WERI-Rb-1 (cell line): Measurements from ENCODE around the gene ROBO1.

Source experiments
- DNase-seq: peaks from one replicate; pipeline ENCODE4 v3.0.0-alpha.2; 2020
- H3K27ac ChIP-seq: fragments of 250-450 bp; sonication (Bioruptor Pico); 2 replicates; pipeline ENCODE4 v1.5.1; 2020; ENCODE audit warnings: mild to moderate bottlenecking, moderate library complexity
- H3K27me3 ChIP-seq: fragments of 250-450 bp; sonication (Bioruptor Pico); 2 replicates; pipeline ENCODE4 v1.5.1; 2021; ENCODE audit warnings: mild to moderate bottlenecking, low read depth, moderate library complexity; ENCODE audit not compliant: insufficient read depth, severe bottlenecking
- H3K36me3 ChIP-seq: fragments of 250-450 bp; sonication (Bioruptor Pico); 2 replicates; pipeline ENCODE4 v1.5.1; 2020; ENCODE audit warnings: mild to moderate bottlenecking, moderate library complexity
- H3K4me3 ChIP-seq: 2 replicates; pipeline ENCODE4 v1.5.1; 2011; ENCODE audit warnings: low read depth, mild to moderate bottlenecking, control low read depth, low read length
- H3K9me3 ChIP-seq: fragments of 250-450 bp; sonication (Bioruptor Pico); 2 replicates; pipeline ENCODE4 v1.5.1; 2021; ENCODE audit warnings: mild to moderate bottlenecking, moderate library complexity; ENCODE audit not compliant: severe bottlenecking
- CTCF ChIP-seq: IDR thresholded peaks from 2 replicates; pipeline ENCODE4 v1.5.1; 2011; ENCODE audit warnings: low read depth, mild to moderate bottlenecking, control low read depth, inconsistent platforms, low read length

Gene ROBO1

GRCh38 chr3:79255292-79255691 is 512.5 kb downstream of the ROBO1 start:
- Histone ChIP-seq H3K4me3 (no peak overlapping the region), H3K9me3 (no peaks in the 10 kb centered on the region), H3K27me3 (no peaks in the 10 kb centered on the region), H3K36me3 (no peaks in the 10 kb centered on the region), H3K27ac (no peak overlapping the region)
- DNase-seq: no peak
- TF ChIP-seq CTCF: no peak

GRCh38 chr3:79253704-79254103 is 514.1 kb downstream of the ROBO1 start:
- Histone ChIP-seq H3K36me3 (no peaks in the 10 kb centered on the region), H3K9me3 (no peaks in the 10 kb centered on the region), H3K27me3 (no peaks in the 10 kb centered on the region), H3K4me3 (no peak overlapping the region), H3K27ac (no peak overlapping the region)
- DNase-seq: no peak
- TF ChIP-seq CTCF: no peak

GRCh38 chr3:79253271-79253670 is 514.5 kb downstream of the ROBO1 start:
- TF ChIP-seq CTCF: no peak
- no peaks in the 10 kb centered on the region for H3K9me3 ChIP-seq
- no peaks in the 10 kb centered on the region for H3K27me3 ChIP-seq
- H3K4me3 ChIP-seq: no peak overlapping the region
- no peak overlapping the region for H3K27ac ChIP-seq
- no peaks in the 10 kb centered on the region for H3K36me3 ChIP-seq
- DNase-seq: no peak

GRCh38 chr3:79250746-79251145 is 517.1 kb downstream of the ROBO1 start:
- DNase-seq: no peak
- no peak for TF ChIP-seq CTCF

GRCh38 chr3:79249701-79250100 is 518.1 kb downstream of the ROBO1 start:
- H3K36me3 ChIP-seq: no peaks in the 10 kb centered on the region
- TF ChIP-seq CTCF: no peak
- H3K27me3 ChIP-seq: no peaks in the 10 kb centered on the region
- H3K4me3 ChIP-seq: no peak overlapping the region
- no peak for DNase-seq
- no peak overlapping the region for H3K27ac ChIP-seq
- H3K9me3 ChIP-seq: no peaks in the 10 kb centered on the region

More at GRCh38 chr3:79250746-79251145, 517.1 kb downstream of the ROBO1 start:
- Histone ChIP-seq H3K27me3 (no peaks in the 10 kb centered on the region), H3K36me3 (no peaks in the 10 kb centered on the region), H3K4me3 (no peak overlapping the region), H3K9me3 (no peaks in the 10 kb centered on the region), H3K27ac (no peak overlapping the region)

GRCh38 chr3:79247725-79248043 is 520.1 kb downstream of the ROBO1 start:
- no peaks in the 10 kb centered on the region for H3K27me3 ChIP-seq
- no peak overlapping the region for H3K4me3 ChIP-seq
- H3K27ac ChIP-seq: no peak overlapping the region
- no peak for TF ChIP-seq CTCF
- no peaks in the 10 kb centered on the region for H3K9me3 ChIP-seq
- no peaks in the 10 kb centered on the region for H3K36me3 ChIP-seq
- no peak for DNase-seq
